ENCODE results near the gene MRPL45.

The MRPL45 gene

GRCh38 chr17:38324772-38325171 lies 27.8 kb downstream of the MRPL45 start:
- in situ Hi-C loops (cut with MboI; ENCODE audit: low sequenced_read_pairs), result no loop called here

- in situ Hi-C loops (cut with MboI; ENCODE audit: low sequenced_read_pairs), result no loop called here
Observed at GRCh38 chr17:38325221-38325851, 28.4 kb downstream of the MRPL45 start.

GRCh38 chr17:38326996-38327792 lies 30.2 kb downstream of the MRPL45 start:
- in situ Hi-C loops (cut with MboI; ENCODE audit: low sequenced_read_pairs), result no loop called here

DNA sequence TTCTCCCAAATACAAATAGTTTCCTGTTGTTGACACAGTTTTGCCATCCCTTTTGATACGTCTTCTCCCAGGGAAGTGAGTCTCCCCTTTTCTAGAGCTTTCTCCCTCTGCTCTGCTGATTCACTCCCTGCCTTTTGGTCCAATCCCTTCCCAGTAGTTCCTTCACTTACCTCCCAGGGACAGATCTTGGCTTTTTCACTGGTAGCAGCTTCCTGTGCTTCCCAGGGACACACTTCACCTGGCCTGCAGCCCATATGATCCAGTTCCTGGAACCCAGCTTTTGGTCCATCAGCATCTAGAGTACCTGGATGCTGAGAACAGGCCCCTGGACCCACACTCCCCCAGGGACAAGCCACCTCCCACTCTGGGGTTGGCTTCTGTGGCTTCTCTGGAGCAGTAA lies 31.0 kb downstream of the MRPL45 start:
- in situ Hi-C loops (cut with MboI; ENCODE audit: low sequenced_read_pairs), result no loop called here

DNA sequence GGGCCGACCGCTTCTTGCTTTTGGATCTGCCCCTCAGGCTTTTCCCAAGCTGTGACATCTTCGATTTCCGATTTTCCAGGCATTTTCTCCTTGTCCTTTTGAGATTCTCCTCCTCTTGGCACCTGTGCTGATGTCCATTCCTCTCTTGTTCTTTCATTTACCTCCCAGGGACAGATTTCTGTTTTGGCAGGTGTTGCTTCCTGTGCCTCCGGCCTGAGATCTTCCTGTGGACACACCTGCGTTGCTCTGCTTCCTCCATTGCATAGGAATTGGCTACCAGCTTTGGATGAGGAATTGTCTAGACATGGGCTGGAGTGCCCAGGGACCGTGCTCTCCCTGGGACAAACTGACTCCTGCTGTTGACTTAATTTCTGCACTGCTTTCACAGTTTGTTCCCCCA lies 31.7 kb downstream of the MRPL45 start:
- in situ Hi-C loops (cut with MboI; ENCODE audit: low sequenced_read_pairs), result no loop called here

GRCh38 chr17:38329284-38329683 lies 32.3 kb downstream of the MRPL45 start:
- in situ Hi-C loops (cut with MboI; ENCODE audit: low sequenced_read_pairs), result no loop called here

DNA sequence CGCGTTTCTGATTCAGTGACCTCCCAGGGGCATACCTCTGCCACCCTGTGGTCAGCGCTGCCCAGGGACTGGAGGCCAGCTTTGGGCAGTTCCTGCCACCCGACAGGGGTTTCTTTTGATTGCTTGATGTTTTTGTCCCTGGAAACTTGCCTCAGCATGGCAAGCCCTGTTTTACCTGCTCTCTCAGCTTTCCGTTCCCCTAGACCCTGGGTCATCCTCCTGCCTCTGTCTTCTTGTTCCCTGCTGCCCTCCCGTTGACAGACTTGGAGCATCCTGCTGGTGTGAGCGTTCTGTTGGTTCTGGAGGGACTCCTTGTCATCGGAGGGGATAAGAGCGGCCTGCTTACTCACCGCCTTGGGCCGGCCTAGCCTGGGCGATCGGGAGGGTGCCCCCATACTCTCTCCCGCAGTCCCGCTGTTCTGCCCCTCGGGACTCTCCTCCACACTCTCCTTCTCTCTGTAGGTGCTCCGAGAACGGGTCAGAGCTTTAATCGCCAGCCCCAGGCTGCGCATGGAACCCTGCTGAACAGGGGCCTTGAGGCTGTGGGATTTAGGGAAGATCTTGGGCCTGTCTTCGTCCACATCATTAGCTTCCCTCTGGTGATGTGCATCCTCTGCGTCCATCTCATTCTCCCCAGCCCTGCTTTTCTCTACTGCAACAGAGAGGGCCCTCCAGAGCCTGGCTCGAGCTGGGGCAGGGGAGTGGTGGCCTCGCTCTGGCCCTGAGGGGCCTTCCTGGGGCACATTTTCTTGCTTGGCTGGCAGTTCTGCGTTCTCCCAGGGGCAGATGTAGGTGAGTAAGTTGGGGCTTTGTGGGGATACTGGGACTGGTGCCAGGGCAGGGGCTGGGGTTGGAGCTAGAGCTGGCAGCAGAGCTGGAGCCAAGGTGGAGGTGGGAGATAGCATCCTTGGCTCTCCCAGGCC lies 33.1 kb downstream of the MRPL45 start:
- in situ Hi-C loops (cut with MboI; ENCODE audit: low sequenced_read_pairs), result no loop called here

- in situ Hi-C loops (cut with MboI; ENCODE audit: low sequenced_read_pairs), result no loop called here
Observed at GRCh38 chr17:38330941-38331411, 34.0 kb downstream of the MRPL45 start.

GRCh38 chr17:38332735-38333134 lies 35.8 kb downstream of the MRPL45 start:
- in situ Hi-C loops (cut with MboI; ENCODE audit: low sequenced_read_pairs), result no loop called here

DNA sequence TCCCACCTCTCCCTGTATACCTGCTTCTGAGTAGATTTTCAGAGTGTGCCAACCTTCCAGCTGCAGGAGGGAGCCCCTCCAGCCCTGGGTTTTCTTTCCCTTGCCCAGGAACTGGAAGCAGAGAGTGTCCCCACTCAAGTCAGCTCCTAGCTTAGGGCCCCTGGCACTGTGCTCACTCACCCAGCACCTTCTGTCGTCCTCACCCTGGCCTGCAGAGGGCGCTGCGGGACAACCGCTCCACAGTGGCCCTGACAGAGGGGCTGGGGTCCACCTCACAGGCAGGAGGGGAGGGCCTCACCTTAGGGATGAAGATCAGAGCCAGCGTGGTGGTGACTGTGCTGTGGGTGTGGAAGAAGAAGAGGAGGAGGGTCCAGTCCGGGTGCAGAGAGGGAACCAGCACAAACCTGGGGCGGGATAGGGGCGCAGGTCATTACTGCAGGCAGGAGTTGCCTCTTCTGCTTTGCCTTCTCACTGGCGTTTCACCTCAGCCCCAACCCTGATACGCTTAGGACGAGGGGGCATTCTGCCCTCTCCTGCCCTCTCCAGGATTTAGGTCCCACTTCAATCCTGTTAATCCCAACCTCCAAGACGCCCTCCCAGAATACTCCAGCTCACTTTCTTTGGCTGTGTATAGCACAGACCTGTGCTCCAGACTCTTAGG lies 36.8 kb downstream of the MRPL45 start:
- in situ Hi-C loops (cut with MboI; ENCODE audit: low sequenced_read_pairs), result no loop called here

DNA sequence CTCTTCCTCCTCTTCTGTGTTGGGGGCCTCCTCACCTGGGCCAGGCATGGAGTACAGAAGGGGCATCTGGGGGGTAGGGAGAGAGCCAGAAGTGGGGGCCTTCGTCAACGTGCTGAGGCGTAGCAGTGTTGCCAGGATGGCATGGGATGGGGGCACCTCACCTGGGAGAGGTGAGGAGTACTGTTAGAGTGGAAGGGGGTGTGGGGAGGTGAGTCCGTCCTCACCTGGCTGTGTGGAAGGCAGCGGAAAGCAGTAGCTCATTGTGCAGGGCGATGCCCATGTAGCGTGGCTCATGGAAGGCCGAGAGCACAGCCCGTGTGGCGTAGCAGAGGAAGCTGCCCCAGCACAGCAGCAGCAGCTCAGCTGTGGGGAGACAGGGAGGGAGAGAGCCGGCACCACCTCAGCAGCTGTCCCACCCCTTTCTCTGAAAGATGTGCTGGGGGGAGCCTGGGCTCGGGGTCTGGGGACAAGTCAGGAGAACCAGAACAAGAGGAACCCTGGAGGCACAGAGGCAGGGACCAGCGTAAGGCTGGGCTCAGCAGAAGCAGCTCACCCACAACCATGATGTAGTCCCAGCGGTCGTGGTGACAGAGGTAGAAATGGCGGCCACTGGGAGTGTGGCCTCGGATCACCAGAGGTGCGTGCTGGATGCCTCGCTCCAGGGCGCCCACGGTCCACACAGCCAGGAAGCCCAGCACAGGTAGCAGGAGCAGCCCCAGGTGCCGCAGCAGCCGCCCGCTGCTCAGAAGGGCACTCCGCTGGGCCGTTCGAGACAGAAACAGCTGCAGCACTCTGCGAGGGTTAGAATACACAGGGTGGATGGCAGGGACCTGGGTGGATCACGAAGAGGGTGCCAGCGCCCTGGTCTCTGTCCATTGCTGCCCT lies 37.8 kb downstream of the MRPL45 start:
- in situ Hi-C loops (cut with MboI; ENCODE audit: low sequenced_read_pairs), result no loop called here

DNA sequence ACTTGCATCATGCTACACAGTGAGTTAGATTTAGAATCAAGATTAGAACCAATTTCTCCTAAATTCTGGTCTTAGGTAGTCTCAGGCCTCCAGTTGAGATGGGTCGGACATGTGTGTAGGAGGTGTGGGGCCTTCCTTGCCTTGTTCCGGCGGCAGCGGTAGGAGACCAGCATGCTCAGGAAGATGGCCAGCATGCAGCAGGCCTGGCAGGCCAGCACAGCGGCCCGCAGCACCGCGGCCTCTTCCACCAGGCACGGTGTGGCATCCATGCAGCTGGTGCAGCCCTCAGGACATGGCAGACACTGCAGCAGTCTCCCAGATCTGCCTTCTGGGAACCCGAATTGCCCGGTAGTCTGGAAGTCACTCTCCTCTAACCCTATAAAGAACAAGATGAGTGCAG lies 39.9 kb downstream of the MRPL45 start:
- in situ Hi-C loops (cut with MboI; ENCODE audit: low sequenced_read_pairs), result no loop called here

- in situ Hi-C loops (cut with MboI; ENCODE audit: low sequenced_read_pairs), result no loop called here
Observed at GRCh38 chr17:38338053-38338452, 41.1 kb downstream of the MRPL45 start.

DNA sequence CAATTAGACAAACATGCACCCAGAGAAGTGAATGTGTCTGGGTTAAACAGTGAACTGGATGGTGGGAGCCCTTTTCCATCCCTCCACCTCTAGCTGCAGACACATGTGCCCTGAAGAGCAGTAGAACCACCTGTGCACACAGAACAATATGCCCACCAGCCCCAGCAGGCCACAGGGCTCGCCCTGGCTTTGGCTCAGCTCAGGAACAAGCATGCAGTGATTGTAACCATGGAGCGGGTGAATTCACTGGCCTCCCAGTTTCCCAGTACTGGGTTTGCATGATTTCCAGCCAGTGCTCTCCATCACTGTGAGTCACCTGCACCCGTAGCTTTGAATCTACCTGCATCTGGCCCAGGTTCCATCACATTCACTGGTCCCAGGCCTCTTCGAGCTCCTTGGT lies 41.6 kb downstream of the MRPL45 start:
- in situ Hi-C loops (cut with MboI; ENCODE audit: low sequenced_read_pairs), result no loop called here

- in situ Hi-C loops (cut with MboI; ENCODE audit: low sequenced_read_pairs), result no loop called here
Observed at GRCh38 chr17:38339891-38340290, 42.9 kb downstream of the MRPL45 start.

DNA sequence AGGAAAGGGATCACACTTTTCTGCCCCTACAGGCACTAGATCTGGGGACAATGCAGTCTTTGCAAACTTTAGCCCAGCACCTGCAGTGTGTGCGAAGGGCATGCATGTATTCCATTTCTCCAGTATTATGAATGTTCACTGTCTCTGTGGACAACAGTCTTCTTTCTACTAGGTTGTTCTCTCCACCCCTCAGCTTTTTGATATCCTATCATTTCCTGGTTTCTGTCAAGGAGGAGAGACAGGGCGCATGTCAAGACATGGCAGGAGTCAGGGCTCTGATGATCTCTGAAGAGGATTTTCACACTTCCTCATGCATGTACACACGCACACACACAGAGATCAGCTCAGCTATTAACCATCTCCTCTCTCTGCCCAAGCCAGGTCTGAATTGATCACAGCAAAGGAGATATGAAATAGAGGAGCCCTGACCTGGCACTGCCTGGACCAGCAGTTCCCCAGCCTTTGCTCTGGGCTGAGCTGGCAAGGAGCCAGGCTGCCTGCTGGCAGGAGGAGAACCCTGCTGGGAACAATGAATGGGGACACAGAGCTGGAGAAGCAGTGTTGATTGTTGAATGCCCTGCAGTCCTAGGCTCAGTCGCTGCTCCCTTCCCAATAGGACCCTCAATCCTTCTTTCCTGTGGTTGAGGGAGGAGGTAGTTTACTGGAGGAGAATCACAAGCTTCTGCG lies 44.2 kb downstream of the MRPL45 start:
- in situ Hi-C loops (cut with MboI; ENCODE audit: low sequenced_read_pairs), result no loop called here

DNA sequence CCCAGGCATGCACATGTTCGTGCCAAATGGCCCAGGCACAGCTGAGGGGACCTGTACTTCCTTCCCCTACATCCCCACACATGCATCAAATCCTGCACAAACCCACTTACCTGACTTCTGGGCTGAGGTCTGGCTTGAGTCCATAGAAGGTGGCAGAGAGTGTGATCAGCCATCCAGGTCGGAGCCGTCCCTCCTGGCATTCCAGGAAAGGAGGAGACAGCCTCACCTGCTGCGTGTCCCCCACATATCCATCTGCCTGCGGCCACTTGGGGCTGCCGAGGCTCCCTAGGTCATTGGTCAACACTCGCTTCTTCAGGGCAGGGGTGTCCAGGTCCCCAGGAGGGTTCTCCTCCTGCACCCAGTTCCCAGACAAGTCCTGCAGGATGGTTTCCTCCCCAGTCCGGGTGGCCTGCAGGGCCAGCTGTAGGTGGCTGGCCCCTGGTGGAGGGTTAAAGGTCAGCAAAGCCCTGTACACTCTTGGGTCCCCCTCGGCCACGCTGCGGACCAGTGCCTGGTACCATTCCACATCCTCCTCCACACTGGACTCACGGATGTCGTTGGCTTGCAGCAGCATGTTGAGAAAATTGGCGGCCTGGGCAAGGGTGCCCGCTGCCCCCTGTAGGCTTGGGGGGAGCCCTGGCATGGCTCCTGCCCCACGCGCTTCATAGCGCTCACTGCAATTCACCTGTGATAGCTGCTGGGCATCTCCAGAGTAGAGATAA lies 46.1 kb downstream of the MRPL45 start:
- in situ Hi-C loops (cut with MboI; ENCODE audit: low sequenced_read_pairs), result no loop called here

DNA sequence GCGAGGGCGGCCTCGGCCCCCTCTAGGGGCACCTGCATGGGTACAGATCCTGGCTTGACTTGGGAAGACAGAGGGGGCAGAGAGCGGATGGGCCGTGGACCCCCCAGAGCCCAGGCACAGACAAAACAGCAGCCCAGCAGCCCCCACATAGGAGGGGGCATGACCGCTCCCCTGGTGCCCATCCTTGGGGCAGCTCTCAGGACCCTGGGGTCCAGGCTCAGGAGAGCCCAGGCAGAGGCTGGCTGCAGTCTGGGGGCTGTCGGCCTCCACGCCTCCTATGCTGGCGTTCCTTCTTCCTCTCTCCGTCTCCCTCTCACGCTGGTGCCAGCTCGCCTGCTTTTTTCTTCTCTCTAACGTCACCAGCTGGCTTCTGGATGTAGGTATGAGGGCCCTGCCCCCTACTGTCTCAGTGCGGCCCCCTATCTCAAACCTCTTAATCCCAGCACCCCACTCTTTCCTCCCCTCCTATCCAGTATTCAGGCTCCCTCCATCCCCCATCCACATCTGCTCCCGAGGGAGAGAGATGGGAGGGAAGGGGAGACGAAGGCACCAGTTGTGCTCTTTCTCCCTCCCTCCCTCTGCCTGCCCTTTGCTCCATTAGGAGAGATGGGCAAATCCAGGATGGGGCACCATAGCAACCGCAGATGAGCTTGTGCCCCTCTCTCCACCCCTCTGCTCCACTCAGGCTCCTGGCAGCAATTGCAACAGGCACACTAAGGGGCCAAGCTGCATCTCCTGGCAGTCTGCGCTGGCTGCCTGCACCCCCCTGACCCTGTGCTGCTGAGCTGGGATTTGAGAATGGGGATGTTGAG lies 46.8 kb downstream of the MRPL45 start, which contains the start of gene GPR179:
TSS of gene GPR179 (minus strand) at position 349 of the 812 bp plus-strand sequence. CDS start at position 182, 167 bp downstream.
- in situ Hi-C loops (cut with MboI; ENCODE audit: low sequenced_read_pairs), result no loop called here

All from HL-60/S4 treated with phorbol 12-myristate 13-acetate at 8.2 ng/mL for 4 days and 3 days (cell line).